ENCODE measurements around the gene MED12L. TPM values are rescaled to one million over a fixed set of nuclear protein-coding genes. Genes with fewer than 3 reads are reported as not detected.

Gene MED12L
- total RNA-seq, 1 experiment from 2014 or later, result 14.9 TPM

- no peak overlapping the region for H2BK120ac ChIP-seq (ENCODE audit: low read depth, low read length, poor library complexity, severe bottlenecking)
- no peaks in the 10 kb centered on the region; a peak in 1 of 4 replicates for H3K4me1 Mint-ChIP-seq
- no peaks in the 10 kb centered on the region for H3K4me1 ChIP-seq (ENCODE audit: insufficient read depth, low read length)
- no peak overlapping the region for H2BK20ac ChIP-seq (ENCODE audit: low read depth, low read length, poor library complexity, severe bottlenecking)
- H3K23ac ChIP-seq (ENCODE audit: insufficient read length, low read depth, low read length), result no peak overlapping the region
- no peak overlapping the region for H3K18ac ChIP-seq (ENCODE audit: insufficient read length, low read depth, low read length)
- no peak overlapping the region for H3T11ph ChIP-seq (ENCODE audit: low read length)
- H4K5ac ChIP-seq (ENCODE audit: insufficient read length, low read depth, low read length), result no peak overlapping the region
- no peak overlapping the region for H3K4ac ChIP-seq (ENCODE audit: low read depth, low read length)
- H2BK15ac ChIP-seq (ENCODE audit: low read depth, low read length), result no peak overlapping the region
- H3K23me2 ChIP-seq (ENCODE audit: insufficient read length, low read depth, low read length, poor library complexity, severe bottlenecking), result no peaks in the 10 kb centered on the region
- H3K4me3 Mint-ChIP-seq, result no peak overlapping the region
- no peak overlapping the region for H3K27ac ChIP-seq (ENCODE audit: insufficient read length, low read depth, low read length)
- H3K14ac ChIP-seq (ENCODE audit: insufficient read depth, low read length), result no peak overlapping the region
- no peak overlapping the region for H2BK5ac ChIP-seq (ENCODE audit: insufficient read length, low read length)
- WGBS (ENCODE audit: extremely low coverage, insufficient read length, low lambda C conversion rate), result no CpG with 5 or more reads among the region's 7 CpGs
- no peak overlapping the region for H4K8ac ChIP-seq (replicated peaks; ENCODE audit: insufficient read length, low read depth, low read length)
- H4K20me1 ChIP-seq (ENCODE audit: control insufficient read depth, insufficient read depth, insufficient read length), result no peaks in the 10 kb centered on the region
- no peak overlapping the region for H3K56ac ChIP-seq (ENCODE audit: insufficient read length, low read depth, low read length)
- H3K9me3 ChIP-seq (ENCODE audit: control insufficient read depth, low read depth, low read length), result no peaks in the 10 kb centered on the region
- no peaks in the 10 kb centered on the region for H3K9me3 Mint-ChIP-seq
- H3K36me3 Mint-ChIP-seq (ENCODE audit: insufficient read depth in 1 of 3, low read depth in 3 of 3), result peaks cover 0 to 13% (median 6%) of the 10 kb centered on the region in 3 experiments; a peak in 3 of 7 replicates
- H3K27me3 ChIP-seq (ENCODE audit: insufficient read depth, low read length), result no peaks in the 10 kb centered on the region
- no peak overlapping the region for H2BK12ac ChIP-seq (ENCODE audit: insufficient read length, low read depth, low read length)
- DNase-seq, result no peak
- no peak overlapping the region for H3K27ac Mint-ChIP-seq
- H3K79me2 ChIP-seq (ENCODE audit: insufficient read depth, low read length), result no peaks in the 10 kb centered on the region
- H2AFZ ChIP-seq (ENCODE audit: low read length), result no peak overlapping the region
- H2AK5ac ChIP-seq (ENCODE audit: insufficient read length, low read length), result no peak overlapping the region
- H3K79me1 ChIP-seq (ENCODE audit: insufficient read depth, low read depth, low read length, poor library complexity, severe bottlenecking), result no peaks in the 10 kb centered on the region
- TF ChIP-seq CTCF (conservative IDR thresholded peaks at IDR 0.05), result no peak
- H3K27me3 Mint-ChIP-seq (ENCODE audit: low read depth), result no peaks in the 10 kb centered on the region
- H3K9ac ChIP-seq (ENCODE audit: extremely low read depth, insufficient read length, low read length), result no peak overlapping the region
- no peak overlapping the region for H3K4me2 ChIP-seq (ENCODE audit: insufficient read depth, insufficient read length, low read length)
- H4K91ac ChIP-seq (ENCODE audit: insufficient read length, low read depth, low read length), result no peak overlapping the region
Observed at GRCh38 chr3:151165226-151165625, 79.8 kb downstream of the MED12L start.

All from H9 (cell line).